ENCODE data around the gene PADI2.

GRCh38 chr1:17067465-17068240 lies 51.6 kb downstream of the PADI2 start:
- TF ChIP-seq CTCF (IDR thresholded peaks at IDR 0.05) (no peak), POLR2A (IDR thresholded peaks at IDR 0.05) (no peak)
